Activated T-helper 17 cell treated with anti-CD3 and anti-CD28 coated beads, Interleukin-2, amount 50 U/mL, for 72 hours (primary cell): Measurements from ENCODE around the gene PLB1. TPM values are rescaled to one million over a fixed set of nuclear protein-coding genes. Genes with fewer than 3 reads are reported as not detected.
"Not testable (repeated sequence)": the region's sequence is repeated elsewhere in the genome, so short reads cannot be mapped to it uniquely, and the experiment has no call there.

Experiments
- ATAC-seq: fragments of 150-1000 bp; cut with Tn5 transposase; replicated peaks from 2 replicates; pipeline ENCODE4 v1.10.0; 2021; ENCODE audit warnings: mild to moderate bottlenecking, moderate library complexity
- H3K27ac Mint-ChIP-seq: one replicate; pipeline ENCODE4 v1.8.0; 2022; ENCODE audit warnings: mixed read lengths
- H3K27me3 Mint-ChIP-seq: one replicate; pipeline ENCODE4 v1.8.0; 2022; ENCODE audit warnings: mixed read lengths
- H3K36me3 Mint-ChIP-seq: one replicate; pipeline ENCODE4 v1.8.0; 2022; ENCODE audit warnings: low read depth, mild to moderate bottlenecking, mixed read lengths
- H3K4me1 Mint-ChIP-seq: one replicate; pipeline ENCODE4 v1.8.0; 2022; ENCODE audit warnings: mixed read lengths
- H3K4me3 Mint-ChIP-seq: one replicate; pipeline ENCODE4 v1.8.0; 2022; ENCODE audit warnings: mild to moderate bottlenecking, mixed read lengths
- H3K9me3 Mint-ChIP-seq: one replicate; pipeline ENCODE4 v1.8.0; 2022; ENCODE audit warnings: mixed read lengths
- total RNA-seq, 2 donors: library from RNA; stranded (reverse); gene quantifications; one replicate each; pipeline ENCODE4 v1.2.3, GENCODE V29; 2022

PLB1 gene
- total RNA-seq, 2 donors from 2014 or later = 0.61 to 0.90 TPM

DNA sequence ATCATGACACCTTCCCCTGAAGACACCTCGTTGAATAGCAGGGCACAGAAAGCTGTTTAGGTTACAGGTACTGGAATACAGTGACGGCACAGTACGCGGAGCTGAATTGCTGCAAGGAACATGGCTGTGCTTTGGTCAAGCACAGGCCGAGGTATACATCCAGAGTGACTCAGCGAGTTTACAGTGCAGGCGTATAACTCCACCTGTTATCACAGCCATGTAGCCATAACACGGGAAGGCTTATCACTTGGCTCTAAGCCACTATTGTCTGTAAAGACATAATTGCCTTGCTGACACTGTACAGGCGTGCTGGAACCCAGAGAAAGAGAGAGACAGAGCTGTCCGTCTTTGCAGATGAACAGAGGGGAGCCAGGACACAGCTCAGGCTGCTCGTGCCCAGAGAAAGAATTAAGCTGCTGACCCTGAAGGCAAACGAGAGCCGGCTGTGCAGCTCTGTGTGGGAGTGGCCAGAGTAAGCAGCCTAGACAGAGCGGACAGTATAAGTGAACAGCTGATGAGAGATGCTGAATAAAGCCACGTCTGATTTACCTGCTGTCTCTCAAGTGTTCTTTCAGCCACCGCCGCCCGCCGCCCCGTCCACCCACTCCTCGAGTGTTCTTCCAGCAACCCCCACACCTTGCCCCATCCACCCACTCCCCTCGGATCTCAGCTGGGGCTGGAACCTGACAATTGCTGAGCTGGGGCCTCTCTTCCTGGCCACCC is 168.4 kb downstream of the PLB1 start:
- H3K27ac Mint-ChIP-seq = peak overlapping the region; percentile 2
- H3K27me3 Mint-ChIP-seq = no peaks in the 10 kb centered on the region
- H3K4me1 Mint-ChIP-seq = peaks cover 5% of the 10 kb centered on the region
- no peaks in the 10 kb centered on the region for H3K9me3 Mint-ChIP-seq
- H3K4me3 Mint-ChIP-seq = no peak overlapping the region
- no peaks in the 10 kb centered on the region for H3K36me3 Mint-ChIP-seq
- ATAC-seq = no peak

DNA sequence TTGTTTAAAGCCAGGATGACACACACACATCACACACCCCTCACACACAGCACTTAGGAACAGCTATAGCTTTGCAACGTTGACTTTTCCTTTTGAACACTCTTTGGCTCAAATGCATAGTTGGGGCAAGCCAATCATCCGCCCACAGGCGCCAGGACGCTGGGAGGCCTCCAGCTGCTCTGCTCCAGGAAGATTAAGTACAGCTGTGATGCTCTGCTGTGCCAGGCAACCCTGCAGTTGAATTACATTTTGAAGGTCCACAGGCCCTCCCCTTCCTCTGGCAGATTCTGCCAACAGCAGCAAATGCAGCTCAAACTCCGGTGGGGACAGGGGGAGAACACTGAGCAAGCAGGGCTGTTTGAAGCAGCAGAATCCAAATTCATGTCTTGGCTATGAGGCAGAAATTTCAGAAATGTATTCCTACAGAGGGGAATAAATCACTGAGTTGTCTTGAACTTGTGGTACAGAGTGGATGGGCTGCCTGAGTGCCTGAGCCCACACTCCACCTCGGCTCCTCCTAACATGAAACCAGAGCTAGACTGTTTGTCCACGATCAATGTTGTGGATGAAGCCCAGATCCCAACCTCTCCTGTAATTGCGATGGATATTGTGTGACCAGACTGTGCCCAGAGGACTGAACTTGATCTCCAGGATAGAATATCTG is 169.3 kb downstream of the PLB1 start:
- no peaks in the 10 kb centered on the region for H3K36me3 Mint-ChIP-seq

DNA sequence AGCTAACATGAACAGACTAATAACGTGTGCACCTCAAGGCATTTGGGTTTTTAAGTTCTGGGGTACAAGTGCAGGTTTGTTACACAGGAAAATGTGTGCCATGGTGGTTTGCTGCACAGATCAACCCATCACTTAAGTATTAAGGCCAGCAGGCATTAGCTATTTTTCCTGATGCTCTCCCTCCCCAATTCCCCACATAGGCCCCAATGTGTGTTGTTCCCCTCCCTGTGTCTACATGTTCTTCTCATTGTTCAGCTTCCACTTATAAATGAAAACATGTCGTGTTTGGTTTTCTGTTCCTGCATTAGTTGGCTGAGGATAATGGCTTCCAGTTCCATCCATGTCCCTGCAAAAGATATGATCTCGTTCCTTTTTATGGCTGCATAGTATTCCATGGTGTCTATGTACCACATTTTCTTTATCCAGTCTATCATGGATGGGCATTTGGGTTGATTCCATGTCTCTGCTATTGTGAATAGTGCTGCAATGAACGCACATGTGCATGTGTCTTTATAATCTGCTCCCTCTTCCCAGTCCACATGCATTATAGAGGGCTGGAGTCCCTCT is 170.0 kb downstream of the PLB1 start:
- H3K4me1 Mint-ChIP-seq, ATAC-seq, H3K36me3 Mint-ChIP-seq: not testable (repeated sequence)

More for the DNA sequence above, 169.3 kb downstream of the PLB1 start:
- H3K27me3 Mint-ChIP-seq = no peaks in the 10 kb centered on the region
- ATAC-seq = no peak
- no peaks in the 10 kb centered on the region for H3K9me3 Mint-ChIP-seq
- H3K4me3 Mint-ChIP-seq = no peak overlapping the region
- H3K27ac Mint-ChIP-seq = peak overlapping the region; percentile 2
- H3K4me1 Mint-ChIP-seq = peaks cover 5% of the 10 kb centered on the region

DNA sequence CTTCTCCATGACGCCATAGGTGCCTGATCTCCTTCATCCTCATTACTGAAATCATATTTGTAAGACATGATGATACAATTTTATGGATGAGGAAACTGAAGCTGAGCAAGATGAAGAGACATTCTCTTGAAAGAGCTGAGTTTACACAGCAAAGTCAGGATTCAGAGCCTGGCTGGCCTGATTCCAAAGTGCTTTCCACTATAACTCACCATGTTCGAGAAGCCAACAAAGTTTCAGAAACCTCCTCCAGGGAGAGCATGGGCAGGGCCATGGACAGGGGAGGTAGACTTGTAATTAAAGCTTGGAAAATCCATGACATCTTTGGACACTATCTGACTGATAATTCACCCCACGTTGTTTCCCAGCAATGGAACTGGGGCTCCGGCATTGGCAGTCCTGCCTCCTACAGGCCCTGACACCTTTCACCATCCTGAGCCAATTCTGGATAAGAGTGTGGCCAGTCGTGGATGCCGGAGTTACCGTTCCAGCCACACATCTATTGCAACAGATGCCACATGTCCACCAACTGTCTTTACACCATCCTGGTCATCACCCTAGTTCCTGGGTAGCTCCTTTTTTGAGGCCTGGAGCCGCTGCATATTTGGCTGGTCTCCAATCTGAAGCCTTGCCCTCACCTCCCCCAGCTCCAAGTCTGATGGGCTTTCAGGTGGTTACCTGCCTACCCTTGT is 170.8 kb downstream of the PLB1 start:
- Mint-ChIP-seq H3K27me3 (no peaks in the 10 kb centered on the region), H3K4me3 (no peak overlapping the region), H3K4me1 (peaks cover 5% of the 10 kb centered on the region), H3K9me3 (peaks cover 3% of the 10 kb centered on the region), H3K27ac (no peak overlapping the region), H3K36me3 (no peaks in the 10 kb centered on the region)
- no peak for ATAC-seq

More for the DNA sequence above, 170.0 kb downstream of the PLB1 start:
- not testable (repeated sequence) for H3K27me3 Mint-ChIP-seq, H3K9me3 Mint-ChIP-seq, H3K4me3 Mint-ChIP-seq, H3K27ac Mint-ChIP-seq

DNA sequence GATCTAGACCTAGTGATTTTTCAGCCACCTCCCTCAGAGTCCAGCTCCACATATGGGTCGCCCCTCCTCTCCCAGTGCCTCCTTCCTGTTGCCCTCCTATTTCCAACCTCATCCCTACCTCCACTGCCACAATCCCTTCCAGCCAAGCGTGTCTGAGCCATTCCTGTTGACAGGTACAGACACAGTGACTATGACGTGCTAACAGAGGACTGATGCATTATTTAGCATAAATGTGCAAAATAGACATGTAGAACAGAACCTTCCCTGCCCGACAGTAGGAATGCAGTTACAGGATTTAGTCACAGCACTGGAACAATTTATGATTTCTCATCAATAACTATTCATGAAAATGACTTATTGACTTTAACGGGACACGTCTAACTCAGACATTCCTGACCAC is 171.4 kb downstream of the PLB1 start:
- Mint-ChIP-seq H3K4me3 (no peak overlapping the region), H3K36me3 (no peaks in the 10 kb centered on the region), H3K4me1 (peaks cover 5% of the 10 kb centered on the region), H3K27me3 (no peaks in the 10 kb centered on the region), H3K27ac (no peak overlapping the region), H3K9me3 (peaks cover 7% of the 10 kb centered on the region)
- no peak for ATAC-seq

DNA sequence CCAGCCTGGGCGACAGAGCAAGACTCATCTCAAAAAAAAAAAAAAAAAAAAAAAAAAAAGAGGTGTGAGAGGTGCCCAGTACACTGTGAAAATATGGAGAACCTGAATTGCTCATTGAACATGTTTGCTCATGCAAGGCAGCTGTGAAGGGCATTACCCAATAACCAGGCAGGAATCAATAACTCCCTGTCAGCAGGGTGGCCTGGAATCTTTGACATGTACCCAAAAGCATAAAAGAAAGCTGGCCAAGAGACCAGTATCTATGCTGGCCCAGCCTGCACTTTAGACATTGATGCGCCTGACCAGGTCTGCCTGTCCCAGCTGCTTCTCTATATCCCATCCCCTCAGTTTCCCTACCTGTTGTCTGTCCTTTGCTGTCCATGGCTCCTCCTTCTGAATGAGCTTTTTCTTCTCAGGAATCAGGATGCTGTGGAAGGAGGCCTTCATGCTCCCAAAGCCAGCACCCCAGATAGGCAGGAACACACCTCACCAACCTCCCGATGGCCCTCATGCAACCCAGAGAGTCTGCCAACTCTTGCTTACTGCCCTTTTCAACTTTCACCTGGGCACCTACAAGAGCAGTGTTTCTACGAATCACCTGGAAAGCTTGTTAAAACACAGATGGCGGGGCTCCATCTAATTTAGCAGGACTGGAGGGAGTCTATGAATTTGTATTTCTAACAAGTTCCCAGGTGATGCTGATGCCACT is 172.4 kb downstream of the PLB1 start:
- no peak overlapping the region for H3K27ac Mint-ChIP-seq
- H3K4me1 Mint-ChIP-seq = peaks cover 5% of the 10 kb centered on the region
- H3K9me3 Mint-ChIP-seq = peaks cover 15% of the 10 kb centered on the region
- no peaks in the 10 kb centered on the region for H3K27me3 Mint-ChIP-seq
- no peak overlapping the region for H3K4me3 Mint-ChIP-seq
- ATAC-seq = no peak
- H3K36me3 Mint-ChIP-seq = no peaks in the 10 kb centered on the region

DNA sequence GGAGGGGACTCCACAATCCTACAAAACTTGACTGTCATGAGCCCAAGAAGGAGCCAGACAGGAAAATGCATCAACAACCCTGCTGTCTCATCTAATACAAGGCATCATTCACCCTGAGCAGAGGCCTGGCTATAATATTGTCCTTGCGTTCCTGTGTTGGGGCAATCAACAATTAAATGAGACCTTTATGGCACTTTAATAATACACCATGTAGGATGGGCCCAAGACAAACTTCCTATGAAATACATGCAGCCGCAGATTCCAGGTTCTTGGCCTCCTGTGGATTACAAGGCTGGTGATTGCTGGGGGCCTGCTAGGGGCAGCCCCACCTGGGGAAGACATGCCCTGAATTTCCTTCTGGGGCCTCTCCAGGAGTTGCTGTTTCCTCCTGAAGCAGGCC is 173.0 kb downstream of the PLB1 start:
- Mint-ChIP-seq H3K9me3 (peaks cover 18% of the 10 kb centered on the region), H3K27me3 (no peaks in the 10 kb centered on the region), H3K4me1 (peaks cover 5% of the 10 kb centered on the region), H3K36me3 (no peaks in the 10 kb centered on the region), H3K27ac (no peak overlapping the region), H3K4me3 (no peak overlapping the region)
- no peak for ATAC-seq

DNA sequence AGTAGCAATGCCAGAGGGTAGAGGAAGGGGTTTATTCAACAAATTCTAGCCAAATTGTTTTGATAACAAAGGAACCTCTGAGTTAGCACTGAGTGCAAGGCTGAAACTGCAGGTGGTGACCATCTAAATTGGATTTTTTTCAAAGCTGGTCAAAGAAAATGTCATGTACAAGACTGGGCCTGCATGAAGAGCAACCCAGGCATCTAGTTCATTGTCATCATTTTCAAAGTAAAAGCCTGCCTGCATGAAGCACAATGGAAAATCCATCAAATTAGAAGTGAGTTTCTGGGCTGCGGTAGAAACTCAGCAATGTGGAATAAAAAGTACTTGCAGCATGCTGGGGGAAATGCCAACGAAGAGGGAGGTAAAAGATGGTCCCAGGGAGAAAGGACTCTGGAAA is 175.0 kb downstream of the PLB1 start:
- Mint-ChIP-seq H3K27ac (no peak overlapping the region), H3K4me3 (no peak overlapping the region), H3K4me1 (peaks cover 5% of the 10 kb centered on the region), H3K9me3 (peaks cover 18% of the 10 kb centered on the region), H3K36me3 (no peaks in the 10 kb centered on the region), H3K27me3 (no peaks in the 10 kb centered on the region)
- no peak for ATAC-seq

DNA sequence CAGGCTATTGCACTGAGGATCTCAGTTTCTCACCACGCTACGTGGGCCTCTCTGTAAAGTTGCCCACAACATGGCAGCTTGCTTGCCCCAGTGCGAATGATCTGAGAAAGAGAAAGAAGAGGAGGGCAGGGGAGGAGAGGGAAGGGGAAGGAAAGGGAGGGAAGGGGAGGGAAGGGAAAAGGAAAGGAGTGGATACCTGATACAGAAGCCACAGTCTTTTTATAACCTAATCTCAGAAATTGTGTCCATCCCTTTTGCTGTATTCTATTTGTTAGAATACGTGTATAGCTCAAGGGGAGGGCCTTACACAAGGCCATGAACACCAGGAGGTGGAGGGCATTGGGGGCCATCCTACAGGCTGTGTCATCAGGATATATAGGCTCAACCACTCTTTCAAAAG is 177.5 kb downstream of the PLB1 start:
- Mint-ChIP-seq H3K4me1 (no peaks in the 10 kb centered on the region), H3K27me3 (no peaks in the 10 kb centered on the region), H3K9me3 (peaks cover 18% of the 10 kb centered on the region), H3K27ac (no peak overlapping the region), H3K36me3 (no peaks in the 10 kb centered on the region), H3K4me3 (no peak overlapping the region)
- ATAC-seq = no peak

DNA sequence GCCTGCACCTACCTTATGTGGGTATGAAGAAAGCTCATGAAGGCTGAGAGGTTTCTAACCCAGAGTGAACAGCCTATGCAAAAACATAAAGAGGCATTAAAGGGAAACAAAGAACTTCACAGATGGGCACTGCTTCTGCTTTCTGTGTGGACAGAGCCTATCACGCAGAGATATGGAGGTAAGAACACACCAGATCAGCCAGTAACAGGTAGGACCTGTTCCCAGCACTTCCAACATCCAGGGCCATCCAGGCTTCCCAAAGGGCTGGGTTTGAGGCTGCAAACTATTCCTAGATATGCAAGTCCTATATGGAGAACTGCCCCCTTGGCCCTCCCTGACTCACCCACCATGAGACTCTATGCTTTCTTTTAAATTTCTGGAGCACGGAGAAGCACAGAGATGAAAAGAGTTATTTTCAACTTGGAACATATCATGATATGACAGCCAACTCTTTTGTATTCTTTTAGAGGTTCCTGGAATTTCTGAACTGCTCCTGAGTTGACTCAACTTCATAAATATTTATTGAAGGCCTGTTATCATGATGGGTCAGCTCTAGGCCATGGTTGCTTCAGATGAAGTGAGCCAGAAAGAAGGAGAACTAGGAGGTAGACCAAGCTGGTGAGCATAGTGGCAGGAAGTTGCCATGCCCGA is 178.3 kb downstream of the PLB1 start:
- Mint-ChIP-seq H3K4me1 (no peaks in the 10 kb centered on the region), H3K27ac (no peak overlapping the region), H3K36me3 (no peaks in the 10 kb centered on the region), H3K4me3 (no peak overlapping the region), H3K9me3 (peaks cover 18% of the 10 kb centered on the region), H3K27me3 (no peaks in the 10 kb centered on the region)
- ATAC-seq = no peak

DNA sequence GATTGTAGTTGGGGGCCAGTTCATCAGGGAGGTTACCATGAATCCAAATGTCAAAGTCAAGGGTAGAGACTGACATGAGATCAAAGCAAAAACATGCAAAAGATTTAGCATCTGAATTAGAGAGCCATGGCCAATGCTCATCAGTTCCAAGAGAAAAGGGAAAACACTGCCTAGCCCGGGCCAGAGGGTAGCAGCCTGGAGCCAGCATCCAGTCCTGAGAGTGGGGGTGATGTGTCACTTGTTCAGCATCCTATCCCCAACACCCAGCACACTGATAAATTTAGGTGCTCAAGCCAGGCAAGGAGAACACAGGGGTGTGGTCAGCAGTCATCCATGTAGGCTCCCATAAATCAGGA is 178.8 kb downstream of the PLB1 start:
- Mint-ChIP-seq H3K4me3 (no peak overlapping the region), H3K27ac (no peak overlapping the region), H3K4me1 (no peaks in the 10 kb centered on the region), H3K36me3 (no peaks in the 10 kb centered on the region), H3K27me3 (no peaks in the 10 kb centered on the region), H3K9me3 (peaks cover 18% of the 10 kb centered on the region)
- no peak for ATAC-seq

DNA sequence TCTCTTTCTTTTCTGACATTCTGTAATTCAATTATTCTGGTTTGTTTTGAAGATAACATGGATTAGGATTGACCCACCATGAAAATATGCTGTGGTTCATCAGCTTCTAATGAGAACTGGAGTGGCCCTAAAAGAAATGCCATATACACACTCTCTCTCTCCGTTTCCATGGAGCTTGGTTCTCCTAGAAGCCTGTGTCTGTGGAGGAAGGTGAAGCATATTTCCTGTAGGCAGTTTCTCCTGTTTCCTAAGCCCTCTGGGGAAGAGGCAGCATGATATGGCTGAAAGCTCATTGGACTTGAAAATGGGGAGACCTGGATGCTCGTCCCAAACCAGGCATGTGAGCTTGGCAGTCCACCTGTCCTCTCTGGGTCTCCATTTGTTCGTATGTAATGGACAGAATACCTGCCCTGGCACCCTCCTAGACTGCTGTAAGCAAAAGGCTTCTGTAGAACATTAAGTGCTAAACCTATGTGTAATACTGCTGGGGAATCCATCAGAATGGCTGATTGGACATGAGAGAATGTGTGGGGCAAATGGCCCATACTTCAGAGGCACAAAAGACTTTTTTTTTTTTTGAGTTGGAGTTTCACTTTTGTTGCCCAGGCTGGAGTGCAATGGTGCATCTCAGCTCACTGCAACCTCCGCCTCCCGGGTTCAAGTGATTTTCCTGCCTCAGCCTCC is 180.4 kb downstream of the PLB1 start:
- H3K9me3 Mint-ChIP-seq = peaks cover 18% of the 10 kb centered on the region

DNA sequence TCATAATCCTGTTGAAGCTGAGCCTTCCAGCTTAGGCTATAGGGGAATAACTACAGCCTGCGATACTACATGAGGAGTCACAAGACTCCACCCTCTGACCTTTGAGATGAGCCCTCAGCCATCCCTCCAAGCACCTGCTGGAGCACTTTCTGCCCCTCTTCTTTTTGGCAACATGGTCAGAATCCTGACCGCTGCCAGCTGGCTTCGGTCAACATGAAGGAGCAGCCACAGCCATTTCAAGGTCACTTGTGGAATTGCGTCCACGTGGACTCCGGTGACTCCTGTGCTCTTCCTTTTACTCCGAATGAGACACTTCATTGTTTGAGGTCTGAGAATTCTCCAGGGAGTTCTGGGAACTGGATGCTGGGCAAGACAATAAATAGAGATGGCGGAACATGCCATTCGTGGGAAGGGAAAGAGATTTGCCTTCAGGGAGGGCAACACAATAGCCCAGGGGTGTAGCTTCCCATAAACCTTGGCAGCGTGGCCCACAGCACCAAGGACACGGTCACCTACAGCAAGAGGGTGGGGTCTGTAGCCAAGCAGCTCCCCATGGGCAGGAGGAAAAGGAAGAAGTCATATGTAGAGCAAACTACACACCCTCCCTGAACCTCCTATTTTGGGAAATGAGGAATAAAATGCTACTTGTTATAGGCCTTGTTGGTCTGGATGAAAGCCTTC is 182.5 kb downstream of the PLB1 start:
- H3K36me3 Mint-ChIP-seq = no peaks in the 10 kb centered on the region
- ATAC-seq = no peak
- peaks cover 12% of the 10 kb centered on the region for H3K4me1 Mint-ChIP-seq
- H3K27me3 Mint-ChIP-seq = no peaks in the 10 kb centered on the region
- no peak overlapping the region for H3K4me3 Mint-ChIP-seq
- peaks cover 3% of the 10 kb centered on the region for H3K9me3 Mint-ChIP-seq
- peak overlapping the region; percentile 63 for H3K27ac Mint-ChIP-seq

More for the DNA sequence above, 180.4 kb downstream of the PLB1 start:
- Mint-ChIP-seq H3K4me3 (no peak overlapping the region), H3K36me3 (no peaks in the 10 kb centered on the region), H3K27me3 (no peaks in the 10 kb centered on the region), H3K4me1 (peaks cover 5% of the 10 kb centered on the region), H3K27ac (no peak overlapping the region)
- ATAC-seq = no peak
